GM19025 (cell line): ENCODE results near the gene LRRC49.
"Not testable (repeated sequence)": the region's sequence is repeated elsewhere in the genome, so short reads cannot be mapped to it uniquely, and the experiment has no call there.

ENCODE experiments used
- ATAC-seq: cut with Tn5 transposase; IDR thresholded peaks from one replicate; pipeline ENCODE4 v1.9.1; 2021; ENCODE audit warnings: mild to moderate bottlenecking, low read depth, moderate library complexity; ENCODE audit not compliant: unreplicated experiment

LRRC49 gene

GRCh38 chr15:70920981-70921696 is 28.5 kb downstream of the LRRC49 start:
- ATAC-seq, result no peak

GRCh38 chr15:70922119-70922518 is 29.5 kb downstream of the LRRC49 start:
- no peak for ATAC-seq

- no peak for ATAC-seq
Measured at GRCh38 chr15:70923311-70924080, 30.9 kb downstream of the LRRC49 start.

GRCh38 chr15:70926914-70927313 is 34.3 kb downstream of the LRRC49 start:
- not testable (repeated sequence) for ATAC-seq

GRCh38 chr15:70931821-70932220 is 39.2 kb downstream of the LRRC49 start:
- ATAC-seq, result no peak

GRCh38 chr15:70932397-70932796 is 39.8 kb downstream of the LRRC49 start:
- no peak for ATAC-seq

GRCh38 chr15:70933411-70933810 is 40.8 kb downstream of the LRRC49 start:
- ATAC-seq, result no peak

- no peak for ATAC-seq
Measured at GRCh38 chr15:70935631-70936030, 43.0 kb downstream of the LRRC49 start.

- ATAC-seq, result no peak
Measured at GRCh38 chr15:70936326-70936725, 43.7 kb downstream of the LRRC49 start.

- not testable (repeated sequence) for ATAC-seq
Measured at GRCh38 chr15:70943285-70943684, 50.7 kb downstream of the LRRC49 start.

- no peak for ATAC-seq
Measured at GRCh38 chr15:70947351-70948335, 55.0 kb downstream of the LRRC49 start.

GRCh38 chr15:70950953-70951352 is 58.3 kb downstream of the LRRC49 start:
- no peak for ATAC-seq

GRCh38 chr15:70954171-70954570 is 61.5 kb downstream of the LRRC49 start:
- no peak for ATAC-seq

- no peak for ATAC-seq
Measured at GRCh38 chr15:70954733-70955132, 62.1 kb downstream of the LRRC49 start.

- no peak for ATAC-seq
Measured at GRCh38 chr15:70955151-70955550, 62.5 kb downstream of the LRRC49 start.

GRCh38 chr15:70956201-70956995 is 63.8 kb downstream of the LRRC49 start:
- no peak for ATAC-seq

GRCh38 chr15:70962084-70962483 is 69.5 kb downstream of the LRRC49 start:
- ATAC-seq, result no peak

- ATAC-seq, result no peak
Measured at GRCh38 chr15:70963199-70963598, 70.6 kb downstream of the LRRC49 start.

GRCh38 chr15:70964058-70964457 is 71.4 kb downstream of the LRRC49 start:
- ATAC-seq, result no peak

GRCh38 chr15:70964686-70965085 is 72.1 kb downstream of the LRRC49 start:
- ATAC-seq, result no peak
